ENCODE data around the gene ANKS1A.

DNA sequence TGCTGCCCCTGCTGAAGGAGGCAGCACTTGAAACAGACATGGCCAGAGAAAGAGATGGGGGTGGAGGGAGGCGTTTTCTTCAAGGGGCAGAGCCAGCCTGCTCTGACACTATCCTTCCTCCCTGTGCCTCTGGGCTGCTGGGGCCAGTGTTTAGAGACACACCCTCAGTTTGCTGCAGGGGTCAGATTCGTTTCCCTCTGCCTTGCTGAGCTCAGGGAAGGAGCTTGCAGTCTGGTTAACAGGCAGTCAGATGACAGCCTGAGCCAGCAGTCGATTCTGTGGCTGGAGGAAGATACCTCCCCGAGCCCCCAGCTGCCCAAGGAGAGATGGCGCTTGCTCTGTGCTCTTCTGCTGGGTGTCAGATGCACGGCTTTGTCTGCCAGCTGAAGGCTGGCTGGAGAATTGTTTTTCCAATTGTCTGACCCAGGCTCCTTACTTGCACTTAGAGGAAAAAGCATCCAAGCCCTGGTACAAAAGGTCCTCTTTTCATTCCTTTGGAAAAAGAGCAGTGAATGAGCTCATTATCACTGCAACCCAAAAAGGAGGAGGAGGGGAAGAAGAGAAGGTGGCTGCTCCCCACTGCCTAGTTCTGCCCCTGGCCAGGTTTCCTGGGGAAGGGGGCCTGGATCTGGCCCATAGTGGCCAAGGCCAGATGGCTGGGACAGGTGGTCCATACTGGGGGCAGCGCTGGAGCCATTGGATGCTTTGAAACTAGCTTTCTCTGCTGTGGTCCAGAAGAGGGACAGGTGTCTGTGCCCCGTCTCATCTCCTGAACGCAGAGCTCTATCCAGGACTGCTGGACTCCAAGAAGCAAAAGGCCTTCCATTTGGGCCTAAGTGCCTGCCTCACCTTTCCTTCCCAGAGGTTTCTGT lies 163.9 kb downstream of the ANKS1A start:
- TF ChIP-seq EZH2 (IDR thresholded peaks at IDR 0.05; ENCODE audit: insufficient read depth, poor library complexity, severe bottlenecking) (no peak), EZH2phosphoT487 (IDR thresholded peaks at IDR 0.05; ENCODE audit: insufficient read depth, low read depth) (no peak)
